ENCODE data around the gene ARL6IP4. TPM values are rescaled to one million over a fixed set of nuclear protein-coding genes. Genes with fewer than 3 reads are reported as not detected.
A peak's percentile ranks its signal among the peaks of the same experiment; 100 is the strongest.

Gene ARL6IP4
- total and polyA plus RNA-seq, 2 donors from 2014 or later: 168 to 362 TPM

- Histone ChIP-seq H3K27me3 (ENCODE audit: control insufficient read depth, insufficient read depth, low read length) (no peaks in the 10 kb centered on the region), H3K36me3 (ENCODE audit: control insufficient read depth in 2 of 3, insufficient read depth in 3 of 3, low read length in 3 of 3) (peaks cover 0 to 2% (median 0%) of the 10 kb centered on the region in 3 donors), H3K27ac (ENCODE audit: low read depth in 2 of 2, low read length in 2 of 2) (no peak overlapping the region), H3K9ac (ENCODE audit: low read length in 3 of 3) (no peak overlapping the region), H3K9me3 (ENCODE audit: control insufficient read depth in 2 of 3, insufficient read depth in 1 of 3, low read length in 3 of 3) (no peaks in the 10 kb centered on the region), H3K4me3 (ENCODE audit: low read length in 3 of 3) (no peak overlapping the region), H3K4me1 (ENCODE audit: control insufficient read depth in 2 of 3, insufficient read depth in 2 of 3, low read depth in 1 of 3, low read length in 3 of 3) (peaks cover 0 to 8% (median 0%) of the 10 kb centered on the region in 3 donors)
- TF ChIP-seq, protein P1, sequence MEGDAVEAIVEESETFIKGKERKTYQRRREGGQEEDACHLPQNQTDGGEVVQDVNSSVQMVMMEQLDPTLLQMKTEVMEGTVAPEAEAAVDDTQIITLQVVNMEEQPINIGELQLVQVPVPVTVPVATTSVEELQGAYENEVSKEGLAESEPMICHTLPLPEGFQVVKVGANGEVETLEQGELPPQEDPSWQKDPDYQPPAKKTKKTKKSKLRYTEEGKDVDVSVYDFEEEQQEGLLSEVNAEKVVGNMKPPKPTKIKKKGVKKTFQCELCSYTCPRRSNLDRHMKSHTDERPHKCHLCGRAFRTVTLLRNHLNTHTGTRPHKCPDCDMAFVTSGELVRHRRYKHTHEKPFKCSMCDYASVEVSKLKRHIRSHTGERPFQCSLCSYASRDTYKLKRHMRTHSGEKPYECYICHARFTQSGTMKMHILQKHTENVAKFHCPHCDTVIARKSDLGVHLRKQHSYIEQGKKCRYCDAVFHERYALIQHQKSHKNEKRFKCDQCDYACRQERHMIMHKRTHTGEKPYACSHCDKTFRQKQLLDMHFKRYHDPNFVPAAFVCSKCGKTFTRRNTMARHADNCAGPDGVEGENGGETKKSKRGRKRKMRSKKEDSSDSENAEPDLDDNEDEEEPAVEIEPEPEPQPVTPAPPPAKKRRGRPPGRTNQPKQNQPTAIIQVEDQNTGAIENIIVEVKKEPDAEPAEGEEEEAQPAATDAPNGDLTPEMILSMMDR (IDR thresholded peaks at IDR 0.05; ENCODE audit: borderline replicate concordance, extremely low read depth, insufficient read depth): no peak
- DNase-seq (peak in 1 of 5 donors; percentile 69), FAIRE-seq (no peak)
- intact Hi-C loops (cut with DNase I): no loop called here
These were observed 10.1 kb downstream of the ARL6IP4 start for GRCh38 chr12:122990561-122990960.

- Histone ChIP-seq H3K4me3 (ENCODE audit: low read length in 3 of 3) (no peak overlapping the region), H3K36me3 (ENCODE audit: control insufficient read depth in 2 of 3, insufficient read depth in 3 of 3, low read length in 3 of 3) (peaks cover 0 to 2% (median 0%) of the 10 kb centered on the region in 3 donors), H3K4me1 (ENCODE audit: control insufficient read depth in 2 of 3, insufficient read depth in 2 of 3, low read depth in 1 of 3, low read length in 3 of 3) (peaks cover 0 to 11% (median 0%) of the 10 kb centered on the region in 3 donors), H3K9ac (ENCODE audit: low read length in 3 of 3) (no peak overlapping the region), H3K9me3 (ENCODE audit: control insufficient read depth in 2 of 3, insufficient read depth in 1 of 3, low read length in 3 of 3) (no peaks in the 10 kb centered on the region), H3K27me3 (ENCODE audit: control insufficient read depth, insufficient read depth, low read length) (no peaks in the 10 kb centered on the region), H3K27ac (ENCODE audit: low read depth in 2 of 2, low read length in 2 of 2) (no peak overlapping the region)
- FAIRE-seq (no peak), DNase-seq (peak in 1 of 5 donors; percentile 59)
- intact Hi-C loops (cut with DNase I): no loop called here
- TF ChIP-seq, protein P1 (IDR thresholded peaks at IDR 0.05; ENCODE audit: borderline replicate concordance, extremely low read depth, insufficient read depth): no peak
These were observed 10.6 kb downstream of the ARL6IP4 start for GRCh38 chr12:122990961-122991622.

DNA sequence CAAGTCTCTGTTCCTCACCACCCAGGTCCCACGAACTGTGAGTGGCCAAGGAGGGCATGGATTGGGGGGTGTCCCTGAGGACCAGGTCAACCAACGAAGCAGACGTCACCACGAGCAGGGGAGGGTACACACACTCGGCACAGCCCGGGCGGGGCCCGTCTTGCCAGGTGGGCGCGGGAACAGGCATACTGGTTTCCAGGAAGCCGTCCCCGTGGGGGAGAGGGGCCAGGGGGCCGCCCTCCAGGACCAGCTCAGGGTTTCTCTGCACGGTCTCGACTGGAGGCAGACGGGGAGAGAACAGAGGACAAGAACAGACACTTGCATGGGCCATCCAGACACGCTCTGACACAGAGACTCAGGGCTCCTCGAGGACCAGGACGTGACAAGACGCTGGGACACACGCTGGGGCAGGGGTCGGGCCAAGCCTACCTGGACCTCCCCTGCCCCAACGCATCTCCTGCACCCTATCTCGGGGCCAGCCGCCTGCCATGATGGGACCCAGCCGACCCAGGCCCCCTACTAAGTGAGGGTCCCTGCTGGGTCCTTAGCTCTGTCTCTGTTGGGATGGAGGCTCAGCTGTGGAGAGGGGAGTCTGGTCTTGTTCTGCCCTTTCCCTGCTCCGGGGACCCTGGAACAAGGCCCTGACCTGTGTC, 11.3 kb downstream of the ARL6IP4 start:
- H3K36me3 ChIP-seq (ENCODE audit: control insufficient read depth in 2 of 3, insufficient read depth in 3 of 3, low read length in 3 of 3): peaks cover 0 to 2% (median 0%) of the 10 kb centered on the region in 3 donors
- no peaks in the 10 kb centered on the region for H3K27me3 ChIP-seq (ENCODE audit: control insufficient read depth, insufficient read depth, low read length)
- no peaks in the 10 kb centered on the region for H3K9me3 ChIP-seq (ENCODE audit: control insufficient read depth in 2 of 3, insufficient read depth in 1 of 3, low read length in 3 of 3)
- no peak overlapping the region for H3K9ac ChIP-seq (ENCODE audit: low read length in 3 of 3)
- intact Hi-C loops (cut with DNase I): no loop called here
- FAIRE-seq (no peak), DNase-seq (peak in 2 of 5 donors; percentile 48 to 75)
- TF ChIP-seq, protein P1 (IDR thresholded peaks at IDR 0.05; ENCODE audit: borderline replicate concordance, extremely low read depth, insufficient read depth): no peak
- peaks cover 0 to 18% (median 0%) of the 10 kb centered on the region in 3 donors for H3K4me1 ChIP-seq (ENCODE audit: control insufficient read depth in 2 of 3, insufficient read depth in 2 of 3, low read depth in 1 of 3, low read length in 3 of 3)
- H3K27ac ChIP-seq (ENCODE audit: low read depth in 2 of 2, low read length in 2 of 2): no peak overlapping the region
- no peak overlapping the region for H3K4me3 ChIP-seq (ENCODE audit: low read length in 3 of 3)
